H9 (cell line): ENCODE results near the gene PODXL2. TPM values are rescaled to one million over a fixed set of nuclear protein-coding genes. Genes with fewer than 3 reads are reported as not detected.

Source experiments
- DNase-seq: peaks from one replicate; pipeline ENCODE4 v3.0.0-alpha.2; 2017
- H2AFZ ChIP-seq: one replicate; pipeline ENCODE4 v1.6.1; 2013; ENCODE audit warnings: mild to moderate bottlenecking, low read length, control low read depth, moderate library complexity
- H2AK5ac ChIP-seq: 2 replicates; pipeline ENCODE4 v1.6.1; 2013; ENCODE audit warnings: low read length, control low read depth, mixed read lengths; ENCODE audit not compliant: insufficient read length
- H2BK120ac ChIP-seq: one replicate; pipeline ENCODE4 v1.6.1; 2013; ENCODE audit warnings: low read depth, mild to moderate bottlenecking, low read length, control low read depth, inconsistent platforms; ENCODE audit not compliant: poor library complexity, severe bottlenecking
- H2BK12ac ChIP-seq: 2 replicates; pipeline ENCODE4 v1.6.1; 2013; ENCODE audit warnings: low read length, control low read depth, mixed read lengths, low read depth; ENCODE audit not compliant: insufficient read length
- H2BK15ac ChIP-seq: 2 replicates; pipeline ENCODE4 v1.6.1; 2013; ENCODE audit warnings: low read depth, low read length, control low read depth
- H2BK20ac ChIP-seq: one replicate; pipeline ENCODE4 v1.6.1; 2013; ENCODE audit warnings: low read depth, mild to moderate bottlenecking, low read length, control low read depth, inconsistent platforms; ENCODE audit not compliant: poor library complexity, severe bottlenecking
- H2BK5ac ChIP-seq: 2 replicates; pipeline ENCODE4 v1.6.1; 2013; ENCODE audit warnings: low read length, control low read depth, mixed read lengths; ENCODE audit not compliant: insufficient read length
- H3K14ac ChIP-seq: 2 replicates; pipeline ENCODE4 v1.6.1; 2013; ENCODE audit warnings: low read length, control low read depth; ENCODE audit not compliant: insufficient read depth
- H3K18ac ChIP-seq: 2 replicates; pipeline ENCODE4 v1.6.1; 2013; ENCODE audit warnings: low read depth, mild to moderate bottlenecking, mixed read lengths, low read length, control low read depth; ENCODE audit not compliant: insufficient read length
- H3K23ac ChIP-seq: 2 replicates; pipeline ENCODE4 v1.6.1; 2013; ENCODE audit warnings: low read length, control low read depth, mixed read lengths, low read depth; ENCODE audit not compliant: insufficient read length
- H3K23me2 ChIP-seq: 2 replicates; pipeline ENCODE4 v1.6.1; 2013; ENCODE audit warnings: low read depth, mild to moderate bottlenecking, mixed read lengths, low read length, control low read depth; ENCODE audit not compliant: insufficient read length, poor library complexity, severe bottlenecking
- H3K27ac ChIP-seq: 2 replicates; pipeline ENCODE4 v1.5.1; 2013; ENCODE audit warnings: low read length, control low read depth, mixed read lengths, low read depth; ENCODE audit not compliant: insufficient read length
- H3K27me3 ChIP-seq: 2 replicates; pipeline ENCODE4 v1.6.1; 2013; ENCODE audit warnings: low read length, control low read depth, inconsistent platforms; ENCODE audit not compliant: insufficient read depth
- H3K4ac ChIP-seq: 2 replicates; pipeline ENCODE4 v1.6.1; 2013; ENCODE audit warnings: low read depth, mild to moderate bottlenecking, control low read depth, inconsistent platforms, low read length, moderate library complexity
- H3K4me1 ChIP-seq: 2 replicates; pipeline ENCODE4 v1.6.1; 2013; ENCODE audit warnings: low read length, control low read depth, inconsistent platforms; ENCODE audit not compliant: insufficient read depth
- H3K4me2 ChIP-seq: 2 replicates; pipeline ENCODE4 v1.6.1; 2013; ENCODE audit warnings: low read length, control low read depth, mixed read lengths; ENCODE audit not compliant: insufficient read length, insufficient read depth
- H3K56ac ChIP-seq: 2 replicates; pipeline ENCODE4 v1.6.1; 2013; ENCODE audit warnings: low read depth, mild to moderate bottlenecking, mixed read lengths, low read length, control low read depth; ENCODE audit not compliant: insufficient read length
- H3K79me1 ChIP-seq: 2 replicates; pipeline ENCODE4 v1.6.1; 2013; ENCODE audit warnings: low read depth, mild to moderate bottlenecking, moderate library complexity, low read length, control low read depth, inconsistent platforms; ENCODE audit not compliant: insufficient read depth, poor library complexity, severe bottlenecking
- H3K79me2 ChIP-seq: 2 replicates; pipeline ENCODE4 v1.6.1; 2013; ENCODE audit warnings: low read length, control low read depth, inconsistent platforms; ENCODE audit not compliant: insufficient read depth
- H3K9ac ChIP-seq: 2 replicates; pipeline ENCODE4 v1.6.1; 2013; ENCODE audit warnings: low read length, control low read depth, mixed read lengths; ENCODE audit not compliant: insufficient read length; ENCODE audit errors: extremely low read depth
- H3K9me3 ChIP-seq: one replicate; pipeline ENCODE4 v1.6.1; 2013; ENCODE audit warnings: low read depth, low read length, inconsistent platforms; ENCODE audit not compliant: control insufficient read depth
- H3T11ph ChIP-seq: one replicate; pipeline ENCODE4 v1.6.1; 2013; ENCODE audit warnings: mild to moderate bottlenecking, low read length, control low read depth, inconsistent platforms
- H4K20me1 ChIP-seq: one replicate; pipeline ENCODE4 v1.6.1; 2013; ENCODE audit not compliant: control insufficient read depth, insufficient read length, insufficient read depth
- H4K5ac ChIP-seq: 2 replicates; pipeline ENCODE4 v1.6.1; 2013; ENCODE audit warnings: low read depth, mild to moderate bottlenecking, mixed read lengths, low read length, control low read depth; ENCODE audit not compliant: insufficient read length
- H4K8ac ChIP-seq: replicated peaks from 2 replicates; pipeline ENCODE4 v1.6.1; 2013; ENCODE audit warnings: low read length, control low read depth, mixed read lengths, low read depth; ENCODE audit not compliant: insufficient read length
- H4K91ac ChIP-seq: 2 replicates; pipeline ENCODE4 v1.6.1; 2013; ENCODE audit warnings: low read depth, mild to moderate bottlenecking, moderate library complexity, mixed read lengths, low read length, control low read depth; ENCODE audit not compliant: insufficient read length
- H3K27ac Mint-ChIP-seq, 3 experiments: 2 replicates in 2 of 3; 3 replicates in 1 of 3; pipeline ENCODE4 v1.8.0; 2020 to 2021; ENCODE audit warnings: mixed read lengths in 3 of 3, mild to moderate bottlenecking in 1 of 3, moderate library complexity in 1 of 3
- H3K27me3 Mint-ChIP-seq: 2 replicates; pipeline ENCODE4 v1.8.0; 2021; ENCODE audit warnings: low read depth, mild to moderate bottlenecking, moderate library complexity, mixed read lengths
- H3K36me3 Mint-ChIP-seq, 3 experiments: 2 replicates in 2 of 3; 3 replicates in 1 of 3; pipeline ENCODE4 v1.8.0; 2020 to 2021; ENCODE audit warnings: low read depth in 3 of 3, mixed read lengths in 3 of 3; ENCODE audit not compliant: insufficient read depth in 1 of 3
- H3K4me1 Mint-ChIP-seq, 2 experiments: 2 replicates each; pipeline ENCODE4 v1.8.0; 2020; ENCODE audit warnings: mixed read lengths in 2 of 2
- H3K4me3 Mint-ChIP-seq, 2 experiments: 2 replicates in 1 of 2; 3 replicates in 1 of 2; pipeline ENCODE4 v1.8.0; 2020 to 2021; ENCODE audit warnings: mild to moderate bottlenecking in 2 of 2, mixed read lengths in 2 of 2, moderate library complexity in 1 of 2
- H3K9me3 Mint-ChIP-seq, 2 experiments: 2 replicates in 1 of 2; 3 replicates in 1 of 2; pipeline ENCODE4 v1.8.0; 2020; ENCODE audit warnings: mild to moderate bottlenecking in 2 of 2, mixed read lengths in 2 of 2, moderate library complexity in 1 of 2
- CTCF ChIP-seq: fragments of 200-600 bp; sonication (generic); conservative IDR thresholded peaks from 3 replicates; pipeline ENCODE4 v1.8.0; 2021; ENCODE audit warnings: antibody characterized with exemption, mild to moderate bottlenecking
- WGBS: extraction: QIAGEN DNeasy Blood & Tissue Kit; methylation state at CpG from one replicate; pipeline ENCODE4 v1.1.7; 2013; ENCODE audit warnings: missing lambda C conversion rate, low lambda C conversion rate, mixed read lengths; ENCODE audit not compliant: insufficient read length; ENCODE audit errors: extremely low coverage; 5-methylcytosine and 5-hydroxymethylcytosine counted together
- total RNA-seq: library from RNA; stranded (reverse); gene quantifications from 2 replicates; pipeline ENCODE4 v1.2.1, GENCODE V29; 2021

Gene PODXL2
- total RNA-seq, 1 experiment from 2014 or later = 24.6 TPM

- H3T11ph ChIP-seq = no peak overlapping the region
- H3K4me3 Mint-ChIP-seq = peak overlapping the region; percentile 74 to 79
- no peak overlapping the region for H4K8ac ChIP-seq
- no peak overlapping the region for H3K9ac ChIP-seq
- H2BK5ac ChIP-seq = no peak overlapping the region
- DNase-seq = no peak
- no peak overlapping the region for H3K18ac ChIP-seq
- no peak overlapping the region; the same call in 1 of the 2 replicates for H3K14ac ChIP-seq
- H3K4me2 ChIP-seq = peak overlapping the region; percentile 59
- H3K27me3 ChIP-seq = no peaks in the 10 kb centered on the region
- no peak for TF ChIP-seq CTCF
- H3K9me3 ChIP-seq = no peaks in the 10 kb centered on the region
- no peaks in the 10 kb centered on the region for H4K20me1 ChIP-seq
- no CpG with 5 or more reads among the region's 17 CpGs for WGBS
- peaks cover 10 to 12% of the 10 kb centered on the region in 2 experiments for H3K4me1 Mint-ChIP-seq
- no peak overlapping the region for H3K56ac ChIP-seq
- H2BK120ac ChIP-seq = no peak overlapping the region
- no peak overlapping the region for H2BK20ac ChIP-seq
- no peak overlapping the region for H2AK5ac ChIP-seq
- no peaks in the 10 kb centered on the region for H3K79me2 ChIP-seq
- peaks cover 10% of the 10 kb centered on the region for H3K23me2 ChIP-seq
- H3K4me1 ChIP-seq = no peaks in the 10 kb centered on the region
- H3K23ac ChIP-seq = no peak overlapping the region
- no peaks in the 10 kb centered on the region for H3K9me3 Mint-ChIP-seq
- H3K27ac Mint-ChIP-seq = no peak overlapping the region; a peak in 1 of 7 replicates
- peaks cover 7% of the 10 kb centered on the region for H3K27me3 Mint-ChIP-seq
- H3K36me3 Mint-ChIP-seq = no peaks in the 10 kb centered on the region; a peak in 1 of 7 replicates
- H2BK12ac ChIP-seq = no peak overlapping the region
- no peak overlapping the region for H2AFZ ChIP-seq
- H2BK15ac ChIP-seq = no peak overlapping the region
- H3K79me1 ChIP-seq = no peaks in the 10 kb centered on the region
- H4K5ac ChIP-seq = no peak overlapping the region
- H4K91ac ChIP-seq = no peak overlapping the region
- H3K4ac ChIP-seq = no peak overlapping the region
- H3K27ac ChIP-seq = no peak overlapping the region
Measured at GRCh38 chr3:127674101-127674721, 45.2 kb downstream of the PODXL2 start.
